Ovary (tissue), 9 donors: ENCODE results near the gene CPPED1. TPM values are rescaled to one million over a fixed set of nuclear protein-coding genes. Genes with fewer than 3 reads are reported as not detected.

Experiments used
- DNase-seq, 5 donors: peaks; one replicate each; pipeline ENCODE4 v3.0.0-alpha.2; 2019 to 2020
- H3K27ac ChIP-seq, 2 donors: fragments of 200-600 bp; one replicate each; pipeline versions ENCODE4 v1.5.1 to v1.8.0; 2019 to 2022
- H3K27me3 ChIP-seq: fragments of 200-600 bp; one replicate; pipeline ENCODE4 v1.8.0; 2022
- H3K36me3 ChIP-seq: fragments of 200-600 bp; sonication (generic); one replicate; pipeline ENCODE4 v1.5.1; 2019
- H3K4me1 ChIP-seq: one replicate; pipeline ENCODE4 v1.8.1; 2013; ENCODE audit warnings: mild to moderate bottlenecking, moderate library complexity; ENCODE audit not compliant: insufficient read depth
- H3K4me3 ChIP-seq: fragments of 200-600 bp; sonication (generic); one replicate; pipeline ENCODE4 v1.5.1; 2017
- H3K9me3 ChIP-seq, 2 donors: fragments of 200-600 bp in 1 of 2; sonication (generic) in 1 of 2; one replicate each; pipeline versions ENCODE4 v1.5.1 to v1.8.1; 2013 to 2019; ENCODE audit warnings: mild to moderate bottlenecking in 1 of 2, moderate library complexity in 1 of 2
- CTCF ChIP-seq, 3 donors: fragments of 450-650 bp in 2 of 3; fragments of 200-600 bp in 1 of 3; IDR thresholded peaks; one replicate each; pipeline versions ENCODE4 v1.5.1 to v1.8.0; 2016 to 2022; ENCODE audit warnings: antibody characterized with exemption in 3 of 3, mild to moderate bottlenecking in 1 of 3
- EP300 ChIP-seq: sonication (generic); formaldehyde crosslinking; IDR thresholded peaks from one replicate; pipeline ENCODE4 v1.6.1; 2017; ENCODE audit warnings: antibody characterized with exemption
- POLR2A ChIP-seq: fragments of 450-650 bp; IDR thresholded peaks from one replicate; pipeline ENCODE4 v1.6.1; 2017; ENCODE audit warnings: antibody characterized with exemption, mild to moderate bottlenecking, moderate library complexity
- WGBS, 3 donors: extraction: QIAGEN DNeasy Blood & Tissue Kit in 1 of 3; methylation state at CpG; one replicate each; pipeline versions ENCODE4 v1.1.5 to v1.1.7; 2013 to 2017; 5-methylcytosine and 5-hydroxymethylcytosine counted together
- intact Hi-C, 4 donors: fragments of 100-400 bp; cut with DNase I; formaldehyde crosslinking; loops; one replicate each; pipeline versions ENCODE4 v1.11.0 to v1.15.1; 2022 to 2023
- polyA plus RNA-seq, 2 donors: library from polyadenylated mRNA; stranded (reverse); fragments of 200-250 nt in 1 of 2; fragments of 350-450 nt in 1 of 2; fragmentation: Illumina TruSeq in 1 of 2; extraction: RNeasy Lipid Tissue Mini Kit (QIAGEN cat#74804) in 1 of 2; gene quantifications; one replicate each; pipeline ENCODE4 v1.2.3, GENCODE V29; 2013 to 2014
- total RNA-seq, 7 donors: library from RNA; depleted of rRNA in 2 of 7; stranded (reverse); fragments of >200 nt in 2 of 7; fragmentation: NEBNext Ultra II Directional in 3 of 7; extraction: Animal tissue kit (Norgen Biotek cat#: 25700) in 3 of 7; gene quantifications; one replicate each; pipeline versions ENCODE4 v1.1.0 to v1.2.4, GENCODE V29; 2016 to 2023
- donor health status: DM: no; HTN: no; CAD: no; lungs with moderate emphysema.
- donor health status: DM: no; HTN: no; CAD: no.
- donor health status: Bipolar disorder and iron deficiency.
- donor health status: DM: yes; HTN: yes; CAD: no.
- donor health status: DM: no; HTN: no; CAD: no.
- donor health status: DM: yes; HTN: yes; CAD: no.

Gene CPPED1
- total and polyA plus RNA-seq, 9 donors = 6.0 to 23.3 (median 13.0) TPM

GRCh38 chr16:12700161-12700560 lies 103.5 kb downstream of the CPPED1 start:
- no peaks in the 10 kb centered on the region for H3K27me3 ChIP-seq
- TF ChIP-seq CTCF (IDR thresholded peaks at IDR 0.05) = no peak
- no peak for TF ChIP-seq EP300
- no peak for TF ChIP-seq POLR2A
- no peaks in the 10 kb centered on the region for H3K9me3 ChIP-seq
- H3K4me1 ChIP-seq = no peaks in the 10 kb centered on the region
- H3K36me3 ChIP-seq = no peaks in the 10 kb centered on the region
- H3K4me3 ChIP-seq = no peak overlapping the region
- H3K27ac ChIP-seq = no peak overlapping the region
- 96 to 98% (median 97%) methylated on average over 3 of the region's 3 CpGs for WGBS, 3 donors
- intact Hi-C loops = loop anchor here in 1 of 4 donors (10.0 kb wide), 1 partner anchor 55 kb away; no protein-coding TSS in a partner anchor
- no peak for DNase-seq

- H3K4me3 ChIP-seq = no peak overlapping the region
- no peaks in the 10 kb centered on the region for H3K36me3 ChIP-seq
- no peak for DNase-seq
- intact Hi-C loops = no loop called here
- H3K9me3 ChIP-seq = no peaks in the 10 kb centered on the region
- no peaks in the 10 kb centered on the region for H3K27me3 ChIP-seq
- TF ChIP-seq POLR2A (no peak), CTCF (IDR thresholded peaks at IDR 0.05) (no peak), EP300 (no peak)
- H3K27ac ChIP-seq = no peak overlapping the region
- no peaks in the 10 kb centered on the region for H3K4me1 ChIP-seq
- 83% methylated on average over 7 of the region's 7 CpGs for WGBS, 3 donors
These were observed 104.5 kb downstream of the CPPED1 start for GRCh38 chr16:12699161-12699560.

- Histone ChIP-seq H3K27me3 (no peaks in the 10 kb centered on the region), H3K4me3 (no peak overlapping the region), H3K4me1 (no peaks in the 10 kb centered on the region), H3K36me3 (no peaks in the 10 kb centered on the region), H3K9me3 (no peaks in the 10 kb centered on the region), H3K27ac (no peak overlapping the region)
- WGBS, 3 donors = 76 to 93% (median 91%) methylated on average over 5 of the region's 5 CpGs
- intact Hi-C loops = no loop called here
- DNase-seq = no peak
- TF ChIP-seq EP300 (no peak), CTCF (IDR thresholded peaks at IDR 0.05) (no peak), POLR2A (no peak)
These were observed 106.2 kb downstream of the CPPED1 start for GRCh38 chr16:12697437-12697836.

- intact Hi-C loops = no loop called here
- WGBS, 3 donors = 91 to 96% (median 96%) methylated on average over 5 of the region's 5 CpGs
- Histone ChIP-seq H3K27ac (no peak overlapping the region), H3K36me3 (no peaks in the 10 kb centered on the region), H3K27me3 (no peaks in the 10 kb centered on the region), H3K4me1 (no peaks in the 10 kb centered on the region), H3K9me3 (no peaks in the 10 kb centered on the region), H3K4me3 (no peak overlapping the region)
- TF ChIP-seq EP300 = no peak
- TF ChIP-seq CTCF (IDR thresholded peaks at IDR 0.05) = no peak
- TF ChIP-seq POLR2A = no peak
- DNase-seq = no peak
These were observed 108.2 kb downstream of the CPPED1 start for GRCh38 chr16:12695454-12695853.

GRCh38 chr16:12690024-12690423 lies 113.7 kb downstream of the CPPED1 start:
- WGBS, 3 donors = 68 to 84% (median 77%) methylated on average over 5 of the region's 5 CpGs
- intact Hi-C loops = no loop called here

More at GRCh38 chr16:12690024-12690423, 113.7 kb downstream of the CPPED1 start:
- no peak for TF ChIP-seq POLR2A
- no peak for TF ChIP-seq CTCF (IDR thresholded peaks at IDR 0.05)
- TF ChIP-seq EP300 = no peak
- no peak overlapping the region for H3K27ac ChIP-seq
- no peaks in the 10 kb centered on the region for H3K9me3 ChIP-seq
- H3K4me3 ChIP-seq = no peak overlapping the region
- no peaks in the 10 kb centered on the region for H3K4me1 ChIP-seq
- no peaks in the 10 kb centered on the region for H3K27me3 ChIP-seq
- no peak for DNase-seq
- no peaks in the 10 kb centered on the region for H3K36me3 ChIP-seq
